Loucy (cell line): ENCODE results near the gene EBP.

Experiments
- H2AFZ ChIP-seq: fragments of 200-600 bp; sonication (generic); 2 replicates; pipeline ENCODE4 v1.6.0; 2016; ENCODE audit warnings: antibody characterized with exemption, mild to moderate bottlenecking, low read length, moderate library complexity
- H3F3A ChIP-seq: fragments of 200-600 bp; 2 replicates; pipeline ENCODE4 v1.6.0; 2016; ENCODE audit warnings: antibody characterized with exemption, low read depth, mild to moderate bottlenecking
- H3K27me3 ChIP-seq: fragments of 200-600 bp; sonication (generic); 2 replicates; pipeline ENCODE4 v1.6.1; 2014; ENCODE audit warnings: low read length, mild to moderate bottlenecking; ENCODE audit not compliant: insufficient read depth, poor library complexity, severe bottlenecking
- H3K36me3 ChIP-seq: fragments of 200-600 bp; sonication (generic); 2 replicates; pipeline ENCODE4 v1.6.1; 2016; ENCODE audit warnings: low read length; ENCODE audit not compliant: insufficient read depth
- H3K4me1 ChIP-seq: fragments of 200-600 bp; sonication (generic); 2 replicates; pipeline ENCODE4 v1.5.1; 2014; ENCODE audit warnings: low read length, mild to moderate bottlenecking; ENCODE audit not compliant: insufficient read depth, poor library complexity, severe bottlenecking
- H3K4me2 ChIP-seq: fragments of 200-600 bp; sonication (generic); 2 replicates; pipeline ENCODE4 v1.6.0; 2014; ENCODE audit warnings: antibody characterized with exemption, low read length, low read depth, mild to moderate bottlenecking; ENCODE audit not compliant: poor library complexity, severe bottlenecking
- H3K4me3 ChIP-seq: fragments of 200-600 bp; sonication (generic); 2 replicates; pipeline ENCODE4 v1.5.1; 2014; ENCODE audit warnings: low read length, mild to moderate bottlenecking, mixed read lengths; ENCODE audit not compliant: poor library complexity, severe bottlenecking
- H3K79me2 ChIP-seq: fragments of 200-600 bp; sonication (generic); 2 replicates; pipeline ENCODE4 v1.6.1; 2014; ENCODE audit warnings: low read length; ENCODE audit not compliant: insufficient read depth
- H3K9ac ChIP-seq: fragments of 200-600 bp; sonication (generic); 2 replicates; pipeline ENCODE4 v1.6.0; 2014; ENCODE audit warnings: mild to moderate bottlenecking, low read depth, low read length, moderate library complexity; ENCODE audit not compliant: poor library complexity, severe bottlenecking
- H3K9me2 ChIP-seq: fragments of 200-600 bp; sonication (generic); replicated peaks from 2 replicates; pipeline ENCODE4 v1.6.1; 2016; ENCODE audit warnings: low read depth, low read length, mixed read lengths
- H3K9me3 ChIP-seq: fragments of 200-600 bp; sonication (generic); 2 replicates; pipeline ENCODE4 v1.6.1; 2014; ENCODE audit warnings: mild to moderate bottlenecking, antibody characterized with exemption, low read length, low read depth; ENCODE audit not compliant: insufficient read depth
- H4K20me1 ChIP-seq: fragments of 200-600 bp; sonication (generic); 2 replicates; pipeline ENCODE4 v1.6.0; 2014; ENCODE audit warnings: antibody characterized with exemption, low read length, mild to moderate bottlenecking; ENCODE audit not compliant: insufficient read depth, poor library complexity, severe bottlenecking
- EZH2phosphoT487 ChIP-seq: fragments of 200-600 bp; IDR thresholded peaks from 2 replicates; pipeline ENCODE4 v1.6.1; 2018; ENCODE audit warnings: antibody characterized with exemption, mild to moderate bottlenecking, moderate library complexity, borderline replicate concordance
- TF ChIP-seq, protein P1 (sequence below): fragments of 200-600 bp; sonication (generic); conservative IDR thresholded peaks from 2 replicates; pipeline ENCODE4 v1.5.1; 2014; ENCODE audit warnings: mild to moderate bottlenecking, antibody characterized with exemption, low read length

The EBP gene

DNA sequence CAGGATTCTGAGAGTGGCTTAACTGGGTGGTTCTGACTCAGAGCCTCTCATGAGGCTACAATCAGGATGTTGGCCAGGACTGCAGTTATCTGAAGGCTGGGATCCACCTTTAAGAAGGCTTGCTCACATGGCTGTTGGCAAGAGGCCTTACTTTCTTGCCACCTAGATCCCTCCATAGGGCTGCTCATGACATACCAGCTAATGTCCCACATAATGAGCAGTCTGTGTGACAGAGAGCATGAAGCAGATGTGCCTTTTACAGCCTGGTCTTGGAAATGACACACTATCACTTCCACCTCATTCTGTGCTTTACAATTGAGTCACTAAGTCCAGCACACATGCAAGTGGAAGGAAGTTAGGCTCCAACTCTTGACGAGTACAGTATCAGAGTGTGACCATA is 48.4 kb downstream of the EBP start:
- Histone ChIP-seq H3K9me2 (no peaks in the 10 kb centered on the region), H3K9me3 (no peaks in the 10 kb centered on the region), H3F3A (no peaks in the 10 kb centered on the region), H3K36me3 (peaks cover under 1% of the 10 kb centered on the region; the same call in 1 of the 2 replicates), H3K4me1 (no peaks in the 10 kb centered on the region), H2AFZ (peak overlapping the region; percentile 45; the same call in 1 of the 2 replicates), H3K4me3 (no peak overlapping the region), H4K20me1 (peaks cover 2% of the 10 kb centered on the region), H3K9ac (peak overlapping the region; percentile 27), H3K27me3 (no peaks in the 10 kb centered on the region), H3K4me2 (no peak overlapping the region), H3K79me2 (peaks cover 2% of the 10 kb centered on the region)
- TF ChIP-seq, protein P1, sequence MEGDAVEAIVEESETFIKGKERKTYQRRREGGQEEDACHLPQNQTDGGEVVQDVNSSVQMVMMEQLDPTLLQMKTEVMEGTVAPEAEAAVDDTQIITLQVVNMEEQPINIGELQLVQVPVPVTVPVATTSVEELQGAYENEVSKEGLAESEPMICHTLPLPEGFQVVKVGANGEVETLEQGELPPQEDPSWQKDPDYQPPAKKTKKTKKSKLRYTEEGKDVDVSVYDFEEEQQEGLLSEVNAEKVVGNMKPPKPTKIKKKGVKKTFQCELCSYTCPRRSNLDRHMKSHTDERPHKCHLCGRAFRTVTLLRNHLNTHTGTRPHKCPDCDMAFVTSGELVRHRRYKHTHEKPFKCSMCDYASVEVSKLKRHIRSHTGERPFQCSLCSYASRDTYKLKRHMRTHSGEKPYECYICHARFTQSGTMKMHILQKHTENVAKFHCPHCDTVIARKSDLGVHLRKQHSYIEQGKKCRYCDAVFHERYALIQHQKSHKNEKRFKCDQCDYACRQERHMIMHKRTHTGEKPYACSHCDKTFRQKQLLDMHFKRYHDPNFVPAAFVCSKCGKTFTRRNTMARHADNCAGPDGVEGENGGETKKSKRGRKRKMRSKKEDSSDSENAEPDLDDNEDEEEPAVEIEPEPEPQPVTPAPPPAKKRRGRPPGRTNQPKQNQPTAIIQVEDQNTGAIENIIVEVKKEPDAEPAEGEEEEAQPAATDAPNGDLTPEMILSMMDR = no peak
- no peak for TF ChIP-seq EZH2phosphoT487

- Histone ChIP-seq H3K36me3 (peaks cover 32% of the 10 kb centered on the region; the same call in 1 of the 2 replicates), H3K27me3 (no peaks in the 10 kb centered on the region), H3F3A (no peaks in the 10 kb centered on the region), H3K9me3 (no peaks in the 10 kb centered on the region), H4K20me1 (peaks cover 26% of the 10 kb centered on the region), H3K4me3 (peak overlapping the region; percentile 99), H3K4me1 (peaks cover 7% of the 10 kb centered on the region), H2AFZ (peak overlapping the region; percentile 75), H3K79me2 (peaks cover 34% of the 10 kb centered on the region), H3K9me2 (no peaks in the 10 kb centered on the region), H3K4me2 (peak overlapping the region; percentile 85), H3K9ac (peak overlapping the region; percentile 94)
- TF ChIP-seq, protein P1 = no peak
- TF ChIP-seq EZH2phosphoT487 = no peak
Observed at GRCh38 chrX:48573690-48574269, 52.2 kb downstream of the EBP start.

DNA sequence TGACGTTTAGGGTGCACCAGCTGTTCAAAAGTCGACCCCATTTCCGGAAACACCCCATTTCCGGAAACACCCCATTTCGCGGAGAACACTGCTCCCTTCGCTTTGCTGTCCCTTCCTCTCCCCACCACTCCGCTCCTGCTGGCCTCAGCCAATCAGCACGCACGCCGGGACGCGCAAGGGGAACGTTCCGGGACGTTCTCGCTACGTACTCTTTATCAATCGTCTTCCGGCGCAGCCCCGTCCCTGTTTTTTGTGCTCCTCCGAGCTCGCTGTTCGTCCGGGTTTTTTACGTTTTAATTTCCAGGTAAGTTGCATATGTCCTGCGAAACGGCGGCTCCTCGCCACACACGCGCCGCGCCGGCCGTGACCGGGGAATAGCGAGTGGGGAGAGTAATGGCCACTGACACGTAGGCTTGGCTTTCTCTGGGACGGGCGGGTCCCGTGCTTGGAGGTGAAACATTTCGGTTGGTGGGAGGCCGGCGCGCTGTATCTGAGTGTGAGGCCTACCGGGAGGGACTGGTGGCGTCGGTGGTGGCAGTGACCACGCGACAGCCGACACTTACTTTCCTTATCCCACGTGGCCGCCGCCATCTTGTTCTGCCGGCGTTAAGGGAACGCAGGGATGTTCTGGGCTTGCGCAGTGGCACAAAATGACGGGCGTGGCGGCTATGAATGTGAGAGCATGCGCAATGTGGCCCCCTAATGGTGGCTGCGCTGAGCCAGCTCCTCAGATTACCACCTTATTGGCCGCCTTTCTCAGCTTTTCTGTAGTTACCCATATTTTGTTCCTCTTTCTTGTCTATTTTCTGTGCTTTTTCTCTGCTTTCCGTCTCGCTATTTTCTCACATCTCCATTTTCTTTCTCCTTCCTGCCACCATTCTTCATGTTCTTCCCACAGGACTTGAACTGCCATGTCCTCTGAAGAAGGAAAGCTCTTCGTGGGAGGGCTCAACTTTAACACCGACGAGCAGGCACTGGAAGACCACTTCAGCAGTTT is 53.0 kb downstream of the EBP start, which contains the start of gene RBM3:
TSS of gene RBM3 (plus strand) at position 215 of the 997 bp plus-strand sequence. CDS start at position 912, 697 bp downstream.
- TF ChIP-seq EZH2phosphoT487 = no peak
- TF ChIP-seq, protein P1 = peak; percentile 34; the same call in 1 of the 2 replicates
- peaks cover 33% of the 10 kb centered on the region; the same call in 1 of the 2 replicates for H3K36me3 ChIP-seq

More for the DNA sequence above, 53.0 kb downstream of the EBP start, which contains the start of gene RBM3:
- Histone ChIP-seq H3K9ac (peak within 1 kb of the TSS; percentile 94), H3K9me3 (no peaks in the 10 kb centered on the region), H3K4me2 (peak within 1 kb of the TSS; percentile 96), H4K20me1 (peaks cover 26% of the 10 kb centered on the region), H3K79me2 (peaks cover 34% of the 10 kb centered on the region), H2AFZ (peak within 1 kb of the TSS; percentile 75), H3K27me3 (no peaks in the 10 kb centered on the region), H3K4me3 (peak within 1 kb of the TSS; percentile 99), H3F3A (no peaks in the 10 kb centered on the region), H3K9me2 (no peaks in the 10 kb centered on the region), H3K4me1 (peaks cover 7% of the 10 kb centered on the region)
